ENCODE data around the gene MTIF3.

- TF ChIP-seq POLR2AphosphoS5 (IDR thresholded peaks at IDR 0.05; ENCODE audit: borderline replicate concordance, low read depth, low read length) (no peak), EZH2 (IDR thresholded peaks at IDR 0.05) (no peak), FOXP2 (optimal IDR thresholded peaks at IDR 0.05; ENCODE audit: control extremely low read depth, extremely low read length, insufficient read depth) (no peak)
These were observed 62.1 kb downstream of the MTIF3 start for GRCh38 chr13:27388241-27388640.

All from SK-N-MC (cell line).